H1 (cell line): ENCODE data around the gene MAML3. TPM values are rescaled to one million over a fixed set of nuclear protein-coding genes. Genes with fewer than 3 reads are reported as not detected.

Source experiments
- CTCF ChIA-PET: fragments of 300-600 bp; sonication (Branson Sonifier 250); formaldehyde crosslinking; loops from one replicate; lab custom pipeline; 2021; ENCODE audit not compliant: partially characterized antibody; lab: Charles Lee
- POLR2A ChIA-PET: fragments of 300-600 bp; sonication (Branson Sonifier 250); formaldehyde crosslinking; loops from one replicate; lab custom pipeline; 2021; ENCODE audit warnings: inconsistent platforms; ENCODE audit not compliant: partially characterized antibody; lab: Charles Lee
- DNase-seq, 2 experiments: peaks; one replicate each; pipeline versions ENCODE4 v3.0.0 to v3.0.0-alpha.2; 2010 to 2022; ENCODE audit warnings: low spot score in 2 of 2, low read depth in 1 of 2, mixed read lengths in 1 of 2
- FAIRE-seq: peaks from 2 replicates; lab custom pipeline; 2011; peaks lifted over from hg19 to GRCh38; lab: Jason Lieb, UNC
- H2AFZ ChIP-seq: 2 replicates; pipeline ENCODE4 v1.8.1; 2012; ENCODE audit warnings: low read length, inconsistent platforms
- H2AK5ac ChIP-seq: 2 replicates; pipeline ENCODE4 v1.6.1; 2013; ENCODE audit warnings: low read depth, low read length
- H2BK120ac ChIP-seq: replicated peaks from 2 replicates; pipeline ENCODE3; 2013; ENCODE audit warnings: low read depth, low read length, inconsistent platforms
- H2BK12ac ChIP-seq: 2 replicates; pipeline ENCODE4 v1.6.1; 2013; ENCODE audit warnings: low read depth, low read length
- H2BK15ac ChIP-seq: 2 replicates; pipeline ENCODE4 v1.6.1; 2013; ENCODE audit warnings: low read length
- H2BK20ac ChIP-seq: 2 replicates; pipeline ENCODE4 v1.6.1; 2013; ENCODE audit warnings: low read length
- H2BK5ac ChIP-seq: 2 replicates; pipeline ENCODE4 v1.6.1; 2013; ENCODE audit warnings: low read depth, low read length
- H3K14ac ChIP-seq: 2 replicates; pipeline ENCODE4 v1.6.1; 2013; ENCODE audit warnings: inconsistent platforms; ENCODE audit not compliant: insufficient read length
- H3K18ac ChIP-seq: 2 replicates; pipeline ENCODE4 v1.6.1; 2013; ENCODE audit warnings: low read length; ENCODE audit errors: extremely low read depth
- H3K23ac ChIP-seq: 2 replicates; pipeline ENCODE4 v1.6.1; 2013; ENCODE audit warnings: inconsistent platforms; ENCODE audit not compliant: insufficient read length
- H3K23me2 ChIP-seq: 2 replicates; pipeline ENCODE4 v1.6.1; 2013; ENCODE audit warnings: low read depth, low read length
- H3K27ac ChIP-seq: 2 replicates; pipeline ENCODE4 v1.6.1; 2011; ENCODE audit warnings: low read depth, low read length, inconsistent platforms
- H3K27me3 ChIP-seq, 4 experiments: replicated peaks in 1 of 4; 1 replicate in 1 of 4; 2 replicates in 3 of 4; pipeline versions ENCODE4 v1.6.1 to v1.8.1; 2011 to 2013; ENCODE audit warnings: low read length in 3 of 4, mild to moderate bottlenecking in 3 of 4, inconsistent platforms in 2 of 4, mixed read lengths in 2 of 4, moderate library complexity in 1 of 4; ENCODE audit not compliant: control insufficient read depth in 3 of 4, insufficient read depth in 3 of 4; ENCODE audit errors: extremely low read depth in 1 of 4
- H3K36me3 ChIP-seq, 4 experiments: 2 replicates each; pipeline versions ENCODE4 v1.6.1 to v1.8.1; 2011 to 2013; ENCODE audit warnings: mild to moderate bottlenecking in 4 of 4, low read length in 3 of 4, moderate library complexity in 2 of 4, control low read depth in 1 of 4, inconsistent platforms in 1 of 4; ENCODE audit not compliant: insufficient read depth in 4 of 4, control insufficient read depth in 2 of 4
- H3K4ac ChIP-seq: replicated peaks from 2 replicates; pipeline ENCODE3; 2013; ENCODE audit warnings: low read length, low read depth, mixed read lengths, inconsistent platforms; ENCODE audit not compliant: insufficient read length
- H3K4me1 ChIP-seq, 4 experiments: replicated peaks in 1 of 4; 1 replicate in 1 of 4; 2 replicates in 3 of 4; pipeline versions ENCODE4 v1.6.1 to v1.8.1; 2011 to 2013; ENCODE audit warnings: low read length in 3 of 4, inconsistent platforms in 2 of 4, mixed read lengths in 1 of 4; ENCODE audit not compliant: insufficient read depth in 4 of 4, control insufficient read depth in 3 of 4
- H3K4me2 ChIP-seq, 2 experiments: 2 replicates each; pipeline versions ENCODE4 v1.6.1 to v1.8.1; 2011 to 2013; ENCODE audit warnings: low read depth in 2 of 2, low read length in 2 of 2, control low read depth in 1 of 2, inconsistent platforms in 1 of 2, mild to moderate bottlenecking in 1 of 2; ENCODE audit not compliant: insufficient read depth in 1 of 2
- H3K4me3 ChIP-seq, 4 experiments: fragments of 200-600, 300-600 bp in 1 of 4; sonication (generic), shearing (Covaris generic), sonication (Bioruptor Twin) in 1 of 4; 2 replicates each; pipeline versions ENCODE4 v1.5.1 to v1.8.1; 2011 to 2016; ENCODE audit warnings: low read length in 4 of 4, low read depth in 3 of 4, control low read depth in 2 of 4, inconsistent platforms in 2 of 4, mild to moderate bottlenecking in 2 of 4, mixed read lengths in 1 of 4, moderate library complexity in 1 of 4; ENCODE audit not compliant: insufficient read depth in 2 of 4; ENCODE audit errors: extremely low read depth in 1 of 4
- H3K56ac ChIP-seq: replicated peaks from 2 replicates; pipeline ENCODE3; 2013; ENCODE audit warnings: low read depth, mild to moderate bottlenecking, mixed read lengths, low read length, inconsistent platforms; ENCODE audit not compliant: insufficient read length
- H3K79me1 ChIP-seq: 2 replicates; pipeline ENCODE4 v1.6.1; 2013; ENCODE audit warnings: low read depth, low read length, control low read depth
- H3K79me2 ChIP-seq, 2 experiments: 2 replicates each; pipeline versions ENCODE4 v1.6.1 to v1.8.1; 2012 to 2013; ENCODE audit warnings: low read length in 2 of 2, mild to moderate bottlenecking in 2 of 2, inconsistent platforms in 1 of 2; ENCODE audit not compliant: insufficient read depth in 2 of 2, control insufficient read depth in 1 of 2
- H3K9ac ChIP-seq, 4 experiments: replicated peaks in 1 of 4; 1 replicate in 1 of 4; 2 replicates in 3 of 4; pipeline versions ENCODE4 v1.6.1 to v1.8.1; 2011 to 2013; ENCODE audit warnings: low read depth in 3 of 4, low read length in 3 of 4, control low read depth in 2 of 4, mild to moderate bottlenecking in 2 of 4, moderate library complexity in 2 of 4, inconsistent platforms in 1 of 4; ENCODE audit errors: extremely low read depth in 1 of 4
- H3K9me3 ChIP-seq, 2 experiments: 2 replicates each; pipeline versions ENCODE4 v1.6.1 to v1.8.1; 2012 to 2013; ENCODE audit warnings: mild to moderate bottlenecking in 2 of 2, moderate library complexity in 2 of 2, control low read depth in 1 of 2, inconsistent platforms in 1 of 2, low read depth in 1 of 2, low read length in 1 of 2, mixed read lengths in 1 of 2; ENCODE audit not compliant: insufficient read depth in 2 of 2
- H4K20me1 ChIP-seq, 2 experiments: replicated peaks in 1 of 2; 2 replicates each; pipeline versions ENCODE3 to v1.8.1; 2011 to 2013; ENCODE audit warnings: inconsistent platforms in 2 of 2, low read length in 2 of 2, mild to moderate bottlenecking in 1 of 2; ENCODE audit not compliant: insufficient read depth in 2 of 2, control insufficient read depth in 1 of 2
- H4K5ac ChIP-seq: 2 replicates; pipeline ENCODE4 v1.6.1; 2013; ENCODE audit warnings: low read length, low read depth, mixed read lengths, inconsistent platforms; ENCODE audit not compliant: insufficient read length
- H4K8ac ChIP-seq: 2 replicates; pipeline ENCODE4 v1.8.0; 2013; ENCODE audit warnings: mild to moderate bottlenecking, moderate library complexity, low read length, inconsistent platforms; ENCODE audit not compliant: insufficient read depth; ENCODE audit errors: extremely low read depth
- H4K91ac ChIP-seq: replicated peaks from 2 replicates; pipeline ENCODE3; 2013; ENCODE audit warnings: low read length, mixed read lengths, inconsistent platforms; ENCODE audit not compliant: insufficient read length
- ATF3 ChIP-seq: IDR thresholded peaks from 2 replicates; pipeline ENCODE4 v1.6.1; 2011; ENCODE audit warnings: low read depth, mild to moderate bottlenecking, low read length; ENCODE audit not compliant: insufficient read depth
- CTCF ChIP-seq, 3 experiments: IDR thresholded peaks; 1 replicate in 2 of 3; 2 replicates in 1 of 3; pipeline versions ENCODE4 v1.5.1 to v1.6.1; 2011; ENCODE audit warnings: low read length in 3 of 3, mild to moderate bottlenecking in 3 of 3, inconsistent platforms in 2 of 3, low read depth in 1 of 3, moderate library complexity in 1 of 3; ENCODE audit not compliant: insufficient read depth in 1 of 3; ENCODE audit errors: control extremely low read depth in 1 of 3
- EP300 ChIP-seq, 2 experiments: IDR thresholded peaks; 1 replicate in 1 of 2; 2 replicates in 1 of 2; pipeline ENCODE4 v1.6.1; 2011 to 2012; ENCODE audit warnings: low read depth in 2 of 2, low read length in 2 of 2, mild to moderate bottlenecking in 2 of 2, borderline replicate concordance in 1 of 2, inconsistent platforms in 1 of 2, moderate library complexity in 1 of 2
- FOSL1 ChIP-seq: IDR thresholded peaks from 2 replicates; pipeline ENCODE4 v1.6.1; 2011; ENCODE audit warnings: mild to moderate bottlenecking, low read depth, low read length, moderate library complexity; ENCODE audit not compliant: insufficient read depth
- HDAC2 ChIP-seq, 2 experiments: fragments of 300-600 bp in 1 of 2; sonication (generic) in 1 of 2; IDR thresholded peaks; 2 replicates each; pipeline ENCODE4 v1.6.1; 2011 to 2012; ENCODE audit warnings: low read depth in 2 of 2, low read length in 2 of 2, mild to moderate bottlenecking in 2 of 2, moderate library complexity in 2 of 2, borderline replicate concordance in 1 of 2, inconsistent platforms in 1 of 2
- MAFK ChIP-seq: IDR thresholded peaks from 2 replicates; pipeline ENCODE4 v1.6.1; 2012; ENCODE audit warnings: low read depth, mild to moderate bottlenecking, improper control_type of control experiment, low read length
- NANOG ChIP-seq: IDR thresholded peaks from 2 replicates; pipeline ENCODE4 v1.6.1; 2011; ENCODE audit warnings: low read length, low read depth, mild to moderate bottlenecking, inconsistent platforms; ENCODE audit not compliant: insufficient read depth, poor library complexity, severe bottlenecking
- SP1 ChIP-seq: IDR thresholded peaks from 2 replicates; pipeline ENCODE4 v1.6.1; 2011; ENCODE audit warnings: low read depth, low read length
- SUZ12 ChIP-seq: fragments of 200-600 bp; sonication (generic); IDR thresholded peaks from 2 replicates; pipeline ENCODE4 v1.6.1; 2012; ENCODE audit warnings: mild to moderate bottlenecking, inconsistent platforms, low read length, moderate library complexity, mixed read lengths
- TEAD4 ChIP-seq: IDR thresholded peaks from 2 replicates; pipeline ENCODE4 v1.6.1; 2012; ENCODE audit warnings: low read depth, low read length, inconsistent platforms, mixed read lengths
- WGBS, 2 experiments: shearing (Covaris generic) in 1 of 2; methylation state at CpG; one replicate each; pipeline versions ENCODE4 v1.1.6 to v1.1.7; 2013 to 2015; ENCODE audit warnings: low lambda C conversion rate in 2 of 2, mixed read lengths in 2 of 2, inconsistent platforms in 1 of 2, low coverage in 1 of 2, missing lambda C conversion rate in 1 of 2; ENCODE audit not compliant: insufficient replicate concordance in 2 of 2, insufficient coverage in 1 of 2, insufficient read length in 1 of 2; ENCODE audit errors: extremely low coverage in 1 of 2, missing lambda C conversion rate in 1 of 2; 5-methylcytosine and 5-hydroxymethylcytosine counted together
- polyA plus RNA-seq, 7 experiments: library from polyadenylated mRNA; depleted of rRNA in 3 of 7; stranded (reverse) in 5 of 7; unstranded in 2 of 7; fragments of >200 nt in 5 of 7; fragments of 200-250 nt in 2 of 7; gene quantifications; 1 replicate in 5 of 7; 2 replicates in 1 of 7; 4 replicates in 1 of 7; pipeline versions ENCODE4 v1.2.1 to v1.2.3, GENCODE V29; 2011 to 2013; ENCODE audit warnings: missing spikeins in 2 of 7, mixed read lengths in 2 of 7
- total RNA-seq: library from RNA; stranded (reverse); fragmentation: NEBNext Ultra II Directional; extraction: Animal tissue kit (Norgen Biotek cat#: 25700); gene quantifications from 2 replicates; pipeline ENCODE4 v1.2.1, GENCODE V29; 2021

Gene MAML3
- total and polyA plus RNA-seq, 2 of the 8 experiments (the other 6 are each of a cell fraction or from before 2014, with no cell fraction given) = 2.1 to 5.7 TPM

GRCh38 chr4:139884438-139884837 lies 269.5 kb downstream of the MAML3 start:
- H3K27ac ChIP-seq = no peak overlapping the region
- TF ChIP-seq SP1 (no peak), EP300 (IDR thresholded peaks at IDR 0.05; ENCODE audit: borderline replicate concordance in 1 of 2, low read depth in 2 of 2, low read length in 2 of 2) (no peak), ATF3 (no peak), NANOG (no peak), SUZ12 (no peak), HDAC2 (IDR thresholded peaks at IDR 0.05; ENCODE audit: borderline replicate concordance in 1 of 2, low read depth in 2 of 2, low read length in 2 of 2) (no peak), CTCF (IDR thresholded peaks at IDR 0.05; ENCODE audit: control extremely low read depth in 1 of 3, insufficient read depth in 1 of 3, low read depth in 1 of 3, low read length in 3 of 3) (no peak), TEAD4 (no peak), FOSL1 (no peak), MAFK (no peak)

More at GRCh38 chr4:139884438-139884837, 269.5 kb downstream of the MAML3 start:
- Histone ChIP-seq H3K56ac (no peak overlapping the region), H3K4me2 (no peak overlapping the region), H3K4me3 (no peak overlapping the region), H3K23me2 (no peaks in the 10 kb centered on the region), H4K20me1 (no peaks in the 10 kb centered on the region), H3K18ac (no peak overlapping the region), H2BK15ac (no peak overlapping the region), H3K9me3 (no peaks in the 10 kb centered on the region), H3K79me1 (no peaks in the 10 kb centered on the region), H4K5ac (no peak overlapping the region), H2BK120ac (no peak overlapping the region), H3K27me3 (no peaks in the 10 kb centered on the region), H3K36me3 (no peaks in the 10 kb centered on the region), H3K4ac (no peak overlapping the region), H3K79me2 (no peaks in the 10 kb centered on the region), H3K23ac (no peak overlapping the region), H2AK5ac (no peak overlapping the region), H4K8ac (no peak overlapping the region), H4K91ac (no peak overlapping the region), H3K9ac (no peak overlapping the region), H3K4me1 (peaks cover 0 to 6% (median 4%) of the 10 kb centered on the region in 4 experiments; a peak in 4 of 7 replicates), H2BK20ac (no peak overlapping the region), H2BK12ac (no peak overlapping the region), H2AFZ (no peak overlapping the region), H3K14ac (no peak overlapping the region), H2BK5ac (no peak overlapping the region)
- WGBS, 2 experiments = 88% methylated on average over 3 of the region's 3 CpGs; no CpG with 5 or more reads in 1 of the 2 experiments
- DNase-seq (no peak), FAIRE-seq (no peak)
- POLR2A ChIA-PET = no interaction called here
- CTCF ChIA-PET = no interaction called here
